ENCODE data around the gene SYN1. TPM values are rescaled to one million over a fixed set of nuclear protein-coding genes. Genes with fewer than 3 reads are reported as not detected.

The SYN1 gene
- total and polyA plus RNA-seq, 12 donors, result 7.0 to 16.3 (median 12.9) TPM

DNA sequence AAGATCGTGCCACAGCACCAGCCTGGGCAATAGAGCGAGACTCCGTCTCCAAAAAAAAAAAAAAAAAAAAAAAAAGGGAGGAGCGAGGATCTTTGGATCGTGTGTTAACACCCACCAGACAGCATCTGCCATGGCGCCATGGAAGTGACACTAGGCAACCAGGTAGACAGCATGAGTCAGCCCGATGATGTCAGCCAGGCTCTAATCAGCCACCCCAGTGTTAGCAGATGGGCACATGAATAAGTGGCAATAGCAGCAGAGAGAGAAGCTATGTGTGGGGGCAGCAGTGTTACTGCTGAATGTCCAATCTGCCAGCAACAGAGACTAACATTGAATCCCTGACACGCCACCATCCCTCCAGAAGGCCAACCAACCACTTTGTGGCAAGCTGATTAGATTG lies 6.6 kb downstream of the SYN1 start:
- H3K4me1 ChIP-seq, result no peaks in the 10 kb centered on the region
- H3K27ac ChIP-seq, result no peak overlapping the region
- intact Hi-C loops (cut with DNase I), result no loop called here
- H3K9me3 ChIP-seq, result no peaks in the 10 kb centered on the region
- WGBS, 2 donors, result 85 to 92% methylated on average over 7 to 8 of the region's 8 CpGs
- no peaks in the 10 kb centered on the region for H3K36me3 ChIP-seq
- H3K4me3 ChIP-seq, result no peak overlapping the region
- DNase-seq (no peak), ATAC-seq (no peak)
- TF ChIP-seq, protein P1, sequence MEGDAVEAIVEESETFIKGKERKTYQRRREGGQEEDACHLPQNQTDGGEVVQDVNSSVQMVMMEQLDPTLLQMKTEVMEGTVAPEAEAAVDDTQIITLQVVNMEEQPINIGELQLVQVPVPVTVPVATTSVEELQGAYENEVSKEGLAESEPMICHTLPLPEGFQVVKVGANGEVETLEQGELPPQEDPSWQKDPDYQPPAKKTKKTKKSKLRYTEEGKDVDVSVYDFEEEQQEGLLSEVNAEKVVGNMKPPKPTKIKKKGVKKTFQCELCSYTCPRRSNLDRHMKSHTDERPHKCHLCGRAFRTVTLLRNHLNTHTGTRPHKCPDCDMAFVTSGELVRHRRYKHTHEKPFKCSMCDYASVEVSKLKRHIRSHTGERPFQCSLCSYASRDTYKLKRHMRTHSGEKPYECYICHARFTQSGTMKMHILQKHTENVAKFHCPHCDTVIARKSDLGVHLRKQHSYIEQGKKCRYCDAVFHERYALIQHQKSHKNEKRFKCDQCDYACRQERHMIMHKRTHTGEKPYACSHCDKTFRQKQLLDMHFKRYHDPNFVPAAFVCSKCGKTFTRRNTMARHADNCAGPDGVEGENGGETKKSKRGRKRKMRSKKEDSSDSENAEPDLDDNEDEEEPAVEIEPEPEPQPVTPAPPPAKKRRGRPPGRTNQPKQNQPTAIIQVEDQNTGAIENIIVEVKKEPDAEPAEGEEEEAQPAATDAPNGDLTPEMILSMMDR (IDR thresholded peaks at IDR 0.05), result no peak
- H3K27me3 ChIP-seq, result peaks cover 0 to 28% (median 0%) of the 10 kb centered on the region in 7 donors

DNA sequence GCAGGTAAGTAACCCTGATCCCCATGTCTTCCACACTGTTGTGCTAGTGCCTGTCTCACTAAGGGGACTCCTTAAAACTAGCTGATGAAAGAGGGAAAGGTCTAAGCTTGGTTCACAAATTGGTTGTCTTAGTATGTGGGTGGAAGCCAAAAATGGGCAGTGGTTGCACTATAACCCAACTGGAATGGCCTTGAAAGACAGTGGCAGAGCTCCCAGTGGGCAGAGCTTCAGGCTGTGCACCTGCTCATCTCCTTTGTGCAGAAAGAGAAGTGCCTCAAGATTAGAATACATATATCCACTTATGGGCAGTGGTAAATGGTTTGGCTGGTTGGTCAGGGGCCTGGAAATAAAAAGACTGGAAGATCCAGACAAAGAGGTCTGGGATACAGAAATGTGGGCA lies 7.2 kb downstream of the SYN1 start:
- Histone ChIP-seq H3K4me1 (no peaks in the 10 kb centered on the region), H3K36me3 (no peaks in the 10 kb centered on the region), H3K4me3 (no peak overlapping the region), H3K27me3 (peaks cover 0 to 28% (median 0%) of the 10 kb centered on the region in 7 donors), H3K27ac (no peak overlapping the region), H3K9me3 (no peaks in the 10 kb centered on the region)
- intact Hi-C loops (cut with DNase I), result no loop called here
- no peak for ATAC-seq
- no peak for DNase-seq
- TF ChIP-seq, protein P1 (IDR thresholded peaks at IDR 0.05), result no peak

DNA sequence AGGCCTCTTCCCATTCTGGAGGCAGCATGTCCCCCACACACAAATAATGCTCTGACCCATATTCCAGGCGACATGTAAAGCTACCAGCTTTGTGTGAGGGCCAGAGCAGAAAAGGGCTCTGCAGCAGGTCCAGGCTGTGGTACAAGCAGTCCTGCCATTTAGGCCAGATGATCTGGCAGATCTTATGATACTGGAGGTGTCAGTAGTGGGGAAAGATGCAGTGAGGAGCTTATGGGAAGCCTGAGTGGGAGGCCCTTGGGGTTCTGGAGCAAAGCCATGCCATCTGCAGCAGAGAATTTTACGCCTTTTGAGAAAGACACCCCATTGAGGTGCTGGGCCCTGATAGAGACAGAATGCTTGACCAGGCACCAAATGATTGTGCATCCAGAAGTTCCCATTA lies 7.7 kb downstream of the SYN1 start:
- ATAC-seq, result no peak
- Histone ChIP-seq H3K27ac (no peak overlapping the region), H3K4me3 (no peak overlapping the region), H3K4me1 (no peaks in the 10 kb centered on the region), H3K27me3 (peaks cover 0 to 26% (median 0%) of the 10 kb centered on the region in 7 donors), H3K36me3 (no peaks in the 10 kb centered on the region), H3K9me3 (no peaks in the 10 kb centered on the region)
- no peak for DNase-seq
- 89 to 96% methylated on average over 2 of the region's 2 CpGs for WGBS, 2 donors
- intact Hi-C loops (cut with DNase I), result no loop called here
- TF ChIP-seq, protein P1 (IDR thresholded peaks at IDR 0.05), result no peak

DNA sequence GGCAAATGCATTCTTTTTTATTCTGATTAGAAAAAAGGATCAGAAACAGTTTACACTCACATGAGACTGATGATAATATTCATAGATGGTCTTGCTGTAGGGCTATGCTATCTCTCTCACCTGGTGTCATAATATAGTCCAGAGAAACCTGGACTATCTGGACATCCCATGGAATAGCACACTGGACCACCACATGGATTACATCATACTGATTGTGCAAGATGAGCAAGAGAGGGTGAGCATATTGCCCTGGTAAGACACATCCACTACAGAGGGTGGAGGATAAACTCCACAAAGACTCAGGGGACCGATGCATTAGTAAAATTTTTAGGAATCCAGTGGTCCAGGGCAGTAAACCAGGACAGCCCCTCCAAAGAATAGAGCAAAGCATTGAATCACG lies 8.2 kb downstream of the SYN1 start:
- WGBS, 2 donors, result 87 to 91% methylated on average over 2 of the region's 2 CpGs
- no peaks in the 10 kb centered on the region for H3K4me1 ChIP-seq
- H3K4me3 ChIP-seq, result no peak overlapping the region
- no peak overlapping the region for H3K27ac ChIP-seq
- intact Hi-C loops (cut with DNase I), result no loop called here
- H3K9me3 ChIP-seq, result no peaks in the 10 kb centered on the region
- ATAC-seq (no peak), DNase-seq (no peak)
- peaks cover 0 to 22% (median 0%) of the 10 kb centered on the region in 7 donors for H3K27me3 ChIP-seq
- TF ChIP-seq, protein P1 (IDR thresholded peaks at IDR 0.05), result no peak
- H3K36me3 ChIP-seq, result no peaks in the 10 kb centered on the region
